GM12892 (cell line): ENCODE measurements around the gene FN1.
"Not testable (repeated sequence)": the region's sequence is repeated elsewhere in the genome, so short reads cannot be mapped to it uniquely, and the experiment has no call there.

Source experiments
- DNase-seq: peaks from one replicate; pipeline ENCODE4 v3.0.0; 2011; ENCODE audit not compliant: insufficient read length
- FAIRE-seq: peaks from 2 replicates; lab custom pipeline; 2011; peaks lifted over from hg19 to GRCh38; lab: Jason Lieb, UNC
- POLR2A ChIP-seq: IDR thresholded peaks from 2 replicates; pipeline ENCODE4 v1.6.1; 2011; ENCODE audit warnings: low read depth, low read length, control low read depth
- POLR2AphosphoS5 ChIP-seq: IDR thresholded peaks from 2 replicates; pipeline ENCODE4 v1.6.1; 2011; ENCODE audit warnings: low read depth, low read length, control low read depth
- TAF1 ChIP-seq: IDR thresholded peaks from 2 replicates; pipeline ENCODE4 v1.6.1; 2011; ENCODE audit warnings: low read depth, mild to moderate bottlenecking, control low read depth, low read length, borderline replicate concordance

The FN1 gene

GRCh38 chr2:215417400-215417951 is 18.4 kb downstream of the FN1 start:
- DNase-seq (no peak), FAIRE-seq (no peak)
- TF ChIP-seq POLR2A (no peak), POLR2AphosphoS5 (no peak), TAF1 (no peak)

DNA sequence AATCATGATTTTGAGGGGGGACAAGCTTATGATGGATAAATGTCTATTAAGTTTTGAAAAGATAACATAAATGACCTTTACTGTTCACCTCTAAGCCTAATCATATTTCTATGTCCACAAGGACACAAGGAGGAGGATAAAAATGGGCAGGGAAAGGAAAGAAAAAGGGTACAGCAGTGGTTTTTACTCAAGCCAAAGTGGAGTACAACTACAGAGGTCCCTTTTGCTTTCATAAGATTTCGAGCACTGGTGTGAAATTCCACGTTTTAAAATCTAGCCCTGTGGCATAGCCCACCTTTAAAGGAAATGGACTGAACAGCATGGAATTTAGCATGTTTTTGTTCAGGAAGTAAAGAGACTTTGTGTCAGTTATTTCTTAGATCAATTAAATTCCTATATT is 19.2 kb downstream of the FN1 start:
- no peak for FAIRE-seq
- DNase-seq = no peak
- TF ChIP-seq POLR2AphosphoS5 (no peak), TAF1 (no peak)

GRCh38 chr2:215415820-215416577 is 19.9 kb downstream of the FN1 start:
- no peak for TF ChIP-seq POLR2A
- TF ChIP-seq POLR2AphosphoS5 = no peak
- no peak for TF ChIP-seq TAF1
- no peak for DNase-seq
- no peak for FAIRE-seq

GRCh38 chr2:215415218-215415617 is 20.6 kb downstream of the FN1 start:
- TF ChIP-seq POLR2A (no peak), POLR2AphosphoS5 (no peak), TAF1 (no peak)
- DNase-seq = no peak
- no peak for FAIRE-seq

DNA sequence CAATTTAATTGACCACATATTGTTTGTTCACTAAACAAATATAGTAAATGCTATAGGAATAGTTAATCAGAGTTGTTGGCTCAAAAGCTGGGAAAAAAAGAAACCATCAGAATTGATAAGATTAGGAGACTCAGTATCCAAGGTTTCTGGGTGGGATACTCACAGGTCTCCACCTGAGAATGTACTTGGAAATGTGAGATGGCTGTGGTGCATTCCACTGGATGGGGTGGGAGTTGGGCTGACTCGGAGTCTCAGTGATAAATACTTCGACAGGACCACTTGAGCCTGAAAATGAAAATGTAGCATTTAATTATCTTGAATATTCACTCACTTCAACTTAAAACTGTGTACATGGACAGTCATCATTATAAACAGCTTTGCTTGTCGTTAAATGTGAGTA is 21.2 kb downstream of the FN1 start:
- no peak for TF ChIP-seq TAF1
- no peak for TF ChIP-seq POLR2A
- no peak for TF ChIP-seq POLR2AphosphoS5
- FAIRE-seq = no peak
- DNase-seq = no peak

GRCh38 chr2:215413974-215414373 is 21.9 kb downstream of the FN1 start:
- TF ChIP-seq POLR2A = no peak
- TF ChIP-seq TAF1 = no peak
- no peak for TF ChIP-seq POLR2AphosphoS5
- no peak for DNase-seq
- FAIRE-seq = no peak

DNA sequence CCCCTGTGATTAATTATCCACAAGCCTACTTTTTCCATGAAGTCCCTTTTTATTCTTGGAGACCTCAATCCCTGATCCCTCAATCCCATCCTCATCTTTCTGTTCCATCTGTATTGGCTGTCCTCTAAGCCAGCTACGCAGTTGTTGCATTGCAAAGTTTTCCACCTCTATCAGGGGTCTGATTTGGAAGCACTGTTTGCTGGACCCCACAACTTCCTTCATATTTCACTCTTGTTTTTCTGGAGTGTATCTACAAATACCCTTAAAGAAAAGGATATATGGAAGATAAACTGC is 22.4 kb downstream of the FN1 start:
- FAIRE-seq (no peak), DNase-seq (no peak)
- TF ChIP-seq POLR2A = no peak
- TF ChIP-seq POLR2AphosphoS5 = no peak
- no peak for TF ChIP-seq TAF1

DNA sequence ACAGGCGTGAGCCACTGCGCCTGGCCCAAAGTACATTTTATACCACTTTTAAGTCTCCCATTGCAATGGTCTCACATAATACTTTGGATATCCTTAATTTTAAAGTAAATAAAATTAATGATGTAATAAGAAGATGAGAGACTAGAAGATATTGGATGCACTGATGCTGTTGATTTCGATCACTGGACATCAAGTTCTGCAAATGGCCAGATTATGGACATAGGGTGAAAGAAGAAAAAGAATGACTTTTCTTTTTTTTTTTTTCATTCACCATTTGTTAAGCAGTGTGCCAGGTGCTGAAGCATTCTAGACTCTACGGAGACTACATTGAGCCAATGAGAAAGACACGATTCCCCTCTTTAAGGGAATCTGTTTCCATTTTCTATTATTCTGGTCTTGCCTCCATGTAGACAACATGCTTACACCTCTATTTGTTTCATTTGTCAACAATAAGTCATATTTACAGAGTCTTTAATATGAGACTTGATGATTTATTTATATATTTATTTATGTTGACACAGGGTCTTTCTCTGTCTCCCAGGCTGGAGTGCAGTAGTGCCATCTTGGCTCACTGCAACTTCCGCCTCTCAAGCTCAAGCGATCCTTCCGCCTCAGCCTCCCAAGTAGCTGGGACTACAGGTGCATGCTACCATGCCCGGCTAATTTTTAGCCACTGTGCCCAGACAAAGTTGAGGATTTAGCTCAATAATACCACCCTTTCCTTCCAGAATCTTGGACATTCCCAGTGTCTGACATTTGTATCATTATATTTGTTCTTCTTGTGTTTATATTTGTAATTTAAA is 23.7 kb downstream of the FN1 start:
- no peak for TF ChIP-seq POLR2AphosphoS5
- TF ChIP-seq POLR2A = no peak
- no peak for TF ChIP-seq TAF1
- no peak for FAIRE-seq
- DNase-seq = no peak

GRCh38 chr2:215410932-215411285 is 25.0 kb downstream of the FN1 start:
- DNase-seq (no peak), FAIRE-seq (no peak)
- TF ChIP-seq POLR2A (no peak), TAF1 (no peak), POLR2AphosphoS5 (no peak)

DNA sequence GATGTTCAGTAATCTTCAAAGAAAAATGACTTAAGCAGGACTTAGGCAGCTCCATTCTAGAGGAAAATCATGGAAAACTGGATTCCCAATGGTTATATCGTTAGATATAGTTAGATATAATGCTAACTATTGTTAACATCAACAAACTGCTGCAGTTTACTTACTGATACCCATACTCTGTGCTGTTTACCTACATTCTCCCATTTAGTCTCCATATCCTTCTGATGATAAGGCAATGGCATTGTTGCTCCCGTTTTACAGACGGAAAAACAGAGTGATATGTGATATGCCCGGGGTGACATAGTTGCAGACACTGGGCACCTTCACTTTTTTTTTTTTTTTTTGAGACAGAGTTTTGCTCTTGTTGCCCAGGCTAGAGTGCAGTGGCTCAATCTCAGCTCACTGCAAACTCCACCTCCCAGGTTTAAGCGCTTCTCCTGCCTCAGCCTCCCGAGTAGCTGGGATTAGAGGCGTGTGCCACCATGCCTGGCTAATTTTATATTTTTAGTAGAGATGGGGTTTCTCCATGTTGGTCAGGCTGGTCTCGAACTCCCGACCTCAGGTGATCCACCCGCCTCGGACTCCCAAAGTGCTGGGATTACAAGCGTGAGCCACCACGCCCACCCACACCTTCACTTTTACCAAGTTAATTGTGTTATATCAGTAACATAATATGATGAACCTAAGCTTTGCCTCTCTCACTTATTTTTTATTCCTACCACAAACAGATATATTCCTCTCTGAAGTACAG is 25.5 kb downstream of the FN1 start:
- DNase-seq, FAIRE-seq: not testable (repeated sequence)

- no peak for TF ChIP-seq TAF1
- no peak for TF ChIP-seq POLR2A
- TF ChIP-seq POLR2AphosphoS5 = no peak
- DNase-seq (no peak), FAIRE-seq (no peak)
These were observed 26.3 kb downstream of the FN1 start for GRCh38 chr2:215409331-215410127.

GRCh38 chr2:215408441-215408840 is 27.4 kb downstream of the FN1 start:
- not testable (repeated sequence) for DNase-seq, FAIRE-seq
